ENCODE results near the gene CBR1. TPM values are rescaled to one million over a fixed set of nuclear protein-coding genes. Genes with fewer than 3 reads are reported as not detected.

Gene CBR1
- 470 and 520 TPM in 2 replicates for total RNA-seq (2014; rRNA removed; shearing (Covaris generic); ENCODE audit: low replicate concordance)

GRCh38 chr21:36069713-36070583 lies at the start of gene CBR1:
CBR1 (plus strand) TSS chr21:36070024; CDS start chr21:36070116, 92 bp downstream.
- in situ Hi-C loops (cut with HindIII; ENCODE audit: low pct_unique_long_range_greater_than_20kb, low sequenced_read_pairs), result no loop called here

GRCh38 chr21:36021251-36021837 lies 48.5 kb upstream of the CBR1 start:
- DNase-seq (ENCODE audit: low read depth), result no peak
- in situ Hi-C loops (cut with HindIII; ENCODE audit: low pct_unique_long_range_greater_than_20kb, low sequenced_read_pairs), result no loop called here

More at GRCh38 chr21:36069713-36070583, at the start of gene CBR1:
- peak; percentile 93 for DNase-seq (ENCODE audit: low read depth)

GRCh38 chr21:36022427-36023091 lies 47.3 kb upstream of the CBR1 start:
- in situ Hi-C loops (cut with HindIII; ENCODE audit: low pct_unique_long_range_greater_than_20kb, low sequenced_read_pairs), result no loop called here
- no peak for DNase-seq (ENCODE audit: low read depth)

- DNase-seq (ENCODE audit: low read depth), result no peak
These were observed 46.7 kb upstream of the CBR1 start for GRCh38 chr21:36023092-36023480.

GRCh38 chr21:36024782-36025181 lies 45.0 kb upstream of the CBR1 start:
- no peak for DNase-seq (ENCODE audit: low read depth)
- in situ Hi-C loops (cut with HindIII; ENCODE audit: low pct_unique_long_range_greater_than_20kb, low sequenced_read_pairs), result no loop called here

More at GRCh38 chr21:36023092-36023480, 46.7 kb upstream of the CBR1 start:
- in situ Hi-C loops (cut with HindIII; ENCODE audit: low pct_unique_long_range_greater_than_20kb, low sequenced_read_pairs), result no loop called here

- in situ Hi-C loops (cut with HindIII; ENCODE audit: low pct_unique_long_range_greater_than_20kb, low sequenced_read_pairs), result no loop called here
- no peak for DNase-seq (ENCODE audit: low read depth)
These were observed 42.5 kb upstream of the CBR1 start for GRCh38 chr21:36027347-36027746.

- DNase-seq (ENCODE audit: low read depth), result peak; percentile 62
These were observed 41.4 kb upstream of the CBR1 start for GRCh38 chr21:36028127-36029069.

GRCh38 chr21:36029309-36029708 lies 40.5 kb upstream of the CBR1 start:
- in situ Hi-C loops (cut with HindIII; ENCODE audit: low pct_unique_long_range_greater_than_20kb, low sequenced_read_pairs), result no loop called here

More at GRCh38 chr21:36028127-36029069, 41.4 kb upstream of the CBR1 start:
- in situ Hi-C loops (cut with HindIII; ENCODE audit: low pct_unique_long_range_greater_than_20kb, low sequenced_read_pairs), result no loop called here

GRCh38 chr21:36030581-36031189 lies 39.1 kb upstream of the CBR1 start:
- in situ Hi-C loops (cut with HindIII; ENCODE audit: low pct_unique_long_range_greater_than_20kb, low sequenced_read_pairs), result no loop called here
- DNase-seq (ENCODE audit: low read depth), result no peak

More at GRCh38 chr21:36029309-36029708, 40.5 kb upstream of the CBR1 start:
- DNase-seq (ENCODE audit: low read depth), result no peak

- no peak for DNase-seq (ENCODE audit: low read depth)
- in situ Hi-C loops (cut with HindIII; ENCODE audit: low pct_unique_long_range_greater_than_20kb, low sequenced_read_pairs), result no loop called here
These were observed 37.0 kb upstream of the CBR1 start for GRCh38 chr21:36032647-36033406.

GRCh38 chr21:36034211-36034913 lies 35.5 kb upstream of the CBR1 start:
- in situ Hi-C loops (cut with HindIII; ENCODE audit: low pct_unique_long_range_greater_than_20kb, low sequenced_read_pairs), result no loop called here
- DNase-seq (ENCODE audit: low read depth), result no peak

GRCh38 chr21:36035381-36035791 lies 34.4 kb upstream of the CBR1 start:
- in situ Hi-C loops (cut with HindIII; ENCODE audit: low pct_unique_long_range_greater_than_20kb, low sequenced_read_pairs), result no loop called here
- peak; percentile 55 for DNase-seq (ENCODE audit: low read depth)

GRCh38 chr21:36038701-36039497 lies 30.9 kb upstream of the CBR1 start:
- no peak for DNase-seq (ENCODE audit: low read depth)
- in situ Hi-C loops (cut with HindIII; ENCODE audit: low pct_unique_long_range_greater_than_20kb, low sequenced_read_pairs), result no loop called here

GRCh38 chr21:36039861-36040260 lies 30.0 kb upstream of the CBR1 start:
- no peak for DNase-seq (ENCODE audit: low read depth)
- in situ Hi-C loops (cut with HindIII; ENCODE audit: low pct_unique_long_range_greater_than_20kb, low sequenced_read_pairs), result no loop called here

GRCh38 chr21:36040389-36040788 lies 29.4 kb upstream of the CBR1 start:
- no peak for DNase-seq (ENCODE audit: low read depth)
- in situ Hi-C loops (cut with HindIII; ENCODE audit: low pct_unique_long_range_greater_than_20kb, low sequenced_read_pairs), result no loop called here

- in situ Hi-C loops (cut with HindIII; ENCODE audit: low pct_unique_long_range_greater_than_20kb, low sequenced_read_pairs), result no loop called here
- DNase-seq (ENCODE audit: low read depth), result no peak
These were observed 27.9 kb upstream of the CBR1 start for GRCh38 chr21:36041910-36042309.
